Activated CD4-positive, alpha-beta T cell treated with anti-CD3 and anti-CD28 coated beads, Interleukin-2, amount 50 U/mL, for 1 hour (primary cell): ENCODE measurements around the gene JMJD8.

Experiments used
- DNase-seq: peaks from one replicate; pipeline ENCODE4 v3.0.0-alpha.2; 2020

JMJD8 gene

GRCh38 chr16:674968-675883 is 8.9 kb downstream of the JMJD8 start, which contains the start of gene RHBDL1:
RHBDL1 (plus strand) TSS chr16:675671; CDS start chr16:675791, 120 bp downstream.
- DNase-seq: no peak

- no peak for DNase-seq
Measured at GRCh38 chr16:674214-674881, 9.8 kb downstream of the JMJD8 start.

GRCh38 chr16:673399-673991 is 10.6 kb downstream of the JMJD8 start:
- DNase-seq: no peak

- DNase-seq: no peak
Measured at GRCh38 chr16:672851-673250, 11.3 kb downstream of the JMJD8 start.

GRCh38 chr16:672371-672770 is 11.8 kb downstream of the JMJD8 start:
- DNase-seq: no peak

GRCh38 chr16:671353-672131 is 12.6 kb downstream of the JMJD8 start:
- no peak for DNase-seq

- no peak for DNase-seq
Measured at GRCh38 chr16:670485-671352, 13.4 kb downstream of the JMJD8 start.

GRCh38 chr16:669666-670065 is 14.5 kb downstream of the JMJD8 start:
- DNase-seq: no peak

GRCh38 chr16:668519-669171 is 15.5 kb downstream of the JMJD8 start:
- DNase-seq: no peak

- peak; percentile 89 for DNase-seq
Measured at GRCh38 chr16:667780-668518, 16.2 kb downstream of the JMJD8 start, which contains the start of gene RHOT2. RHOT2 (plus strand) TSS chr16:668132; CDS start chr16:668200, 68 bp downstream.

- no peak for DNase-seq
Measured at GRCh38 chr16:667113-667779, 16.9 kb downstream of the JMJD8 start.

GRCh38 chr16:666572-666971 is 17.6 kb downstream of the JMJD8 start:
- DNase-seq: no peak

GRCh38 chr16:662597-662996 is 21.5 kb downstream of the JMJD8 start:
- no peak for DNase-seq

GRCh38 chr16:662095-662494 is 22.0 kb downstream of the JMJD8 start:
- no peak for DNase-seq

GRCh38 chr16:661184-661821 is 22.8 kb downstream of the JMJD8 start:
- DNase-seq: no peak

GRCh38 chr16:660459-661183 is 23.5 kb downstream of the JMJD8 start:
- DNase-seq: peak; percentile 65

- no peak for DNase-seq
Measured at GRCh38 chr16:660132-660458, 24.0 kb downstream of the JMJD8 start.

- DNase-seq: no peak
Measured at GRCh38 chr16:659618-660017, 24.5 kb downstream of the JMJD8 start.
